Measurements from ENCODE around the gene RAB34. TPM values are rescaled to one million over a fixed set of nuclear protein-coding genes. Genes with fewer than 3 reads are reported as not detected.
"Not testable (repeated sequence)": the region's sequence is repeated elsewhere in the genome, so short reads cannot be mapped to it uniquely, and the experiment has no call there.

Gene RAB34
- total RNA-seq, 4 donors from 2014 or later: 27.6 to 98.0 (median 65.1) TPM

- no peak overlapping the region for H3K4me3 ChIP-seq
- peaks cover 0 to 7% (median 0%) of the 10 kb centered on the region in 3 donors for H3K36me3 ChIP-seq
- no peak overlapping the region for H3K27ac ChIP-seq
- TF ChIP-seq CTCF (IDR thresholded peaks at IDR 0.05) (no peak), POLR2A (IDR thresholded peaks at IDR 0.05) (no peak)
- no peaks in the 10 kb centered on the region for H3K9me3 ChIP-seq
- WGBS, 2 donors: 77 to 100% methylated on average over 1 to 3 of the region's 12 CpGs
- DNase-seq: no peak
- H3K27me3 ChIP-seq: no peaks in the 10 kb centered on the region
- intact Hi-C loops (cut with DNase I): no loop called here
- H3K4me1 ChIP-seq: peaks cover 0 to 34% (median 0%) of the 10 kb centered on the region in 3 donors
Observed at GRCh38 chr17:28737316-28737715, 19.6 kb upstream of the RAB34 start.

- H3K27me3 ChIP-seq; H3K9me3 ChIP-seq; H3K36me3 ChIP-seq; intact Hi-C loops (cut with DNase I); H3K4me3 ChIP-seq; H3K27ac ChIP-seq; DNase-seq: not testable (repeated sequence)
- H3K4me1 ChIP-seq: peaks cover 0 to 23% (median 0%) of the 10 kb centered on the region in 3 donors
- 91% methylated on average over 5 to 7 of the region's 8 CpGs for WGBS, 2 donors
Observed at GRCh38 chr17:28735913-28736769, 18.5 kb upstream of the RAB34 start.

- H3K9me3 ChIP-seq: no peaks in the 10 kb centered on the region
- WGBS, 2 donors: 37% methylated on average over 3 of the region's 5 CpGs; no CpG with 5 or more reads in 1 of the 2 donors
- no peak overlapping the region for H3K27ac ChIP-seq
- peaks cover 0 to 17% (median 0%) of the 10 kb centered on the region in 3 donors for H3K4me1 ChIP-seq
- H3K27me3 ChIP-seq: no peaks in the 10 kb centered on the region
- peaks cover 0 to 7% (median 0%) of the 10 kb centered on the region in 3 donors for H3K36me3 ChIP-seq
- no peak overlapping the region for H3K4me3 ChIP-seq
- no peak for TF ChIP-seq CTCF (IDR thresholded peaks at IDR 0.05)
- intact Hi-C loops (cut with DNase I): no loop called here
- DNase-seq: no peak
Observed at GRCh38 chr17:28735242-28735722, 17.6 kb upstream of the RAB34 start.

GRCh38 chr17:28734712-28735241 lies 17.1 kb upstream of the RAB34 start:
- 88 to 93% methylated on average over 3 to 10 of the region's 10 CpGs for WGBS, 2 donors
- H3K4me3 ChIP-seq: no peak overlapping the region
- TF ChIP-seq POLR2A (IDR thresholded peaks at IDR 0.05): no peak
- no peak for TF ChIP-seq CTCF (IDR thresholded peaks at IDR 0.05)

GRCh38 chr17:28733346-28733745 lies 15.7 kb upstream of the RAB34 start:
- intact Hi-C loops (cut with DNase I): no loop called here
- Histone ChIP-seq H3K4me3 (no peak overlapping the region), H3K4me1 (peaks cover under 1 to 21% (median 6%) of the 10 kb centered on the region in 3 donors), H3K27ac (no peak overlapping the region), H3K36me3 (peaks cover 0 to 7% (median 0%) of the 10 kb centered on the region in 3 donors), H3K9me3 (no peaks in the 10 kb centered on the region), H3K27me3 (no peaks in the 10 kb centered on the region)
- 89 to 94% methylated on average over 1 of the region's 1 CpG for WGBS, 2 donors
- no peak for TF ChIP-seq POLR2A (IDR thresholded peaks at IDR 0.05)
- no peak for TF ChIP-seq CTCF (IDR thresholded peaks at IDR 0.05)
- no peak for DNase-seq

More at GRCh38 chr17:28734712-28735241, 17.1 kb upstream of the RAB34 start:
- Histone ChIP-seq H3K27ac (no peak overlapping the region), H3K9me3 (no peaks in the 10 kb centered on the region), H3K4me1 (peaks cover 0 to 17% (median 0%) of the 10 kb centered on the region in 3 donors), H3K36me3 (peaks cover 0 to 7% (median 0%) of the 10 kb centered on the region in 3 donors), H3K27me3 (no peaks in the 10 kb centered on the region)
- no peak for DNase-seq
- intact Hi-C loops (cut with DNase I): no loop called here

All from esophagus squamous epithelium (tissue), 5 donors.